Mesothelial cell of epicardium (in vitro differentiated cells): ENCODE results near the gene RNASEH2C. TPM values are rescaled to one million over a fixed set of nuclear protein-coding genes. Genes with fewer than 3 reads are reported as not detected.

Experiments
- DNase-seq, 2 experiments: peaks; one replicate each; pipeline ENCODE4 v3.0.0; 2021; ENCODE audit warnings: low spot score in 2 of 2; ENCODE audit not compliant: unreplicated experiment in 2 of 2
- H3K27ac Mint-ChIP-seq: 2 replicates; pipeline ENCODE4 v1.8.0; 2021; ENCODE audit warnings: mixed read lengths
- H3K27me3 Mint-ChIP-seq: 2 replicates; pipeline ENCODE4 v1.8.0; 2021; ENCODE audit warnings: low read depth, mixed read lengths
- H3K36me3 Mint-ChIP-seq: 2 replicates; pipeline ENCODE4 v1.8.0; 2021; ENCODE audit warnings: mixed read lengths
- H3K4me1 Mint-ChIP-seq: 2 replicates; pipeline ENCODE4 v1.8.0; 2021; ENCODE audit warnings: mixed read lengths
- H3K4me3 Mint-ChIP-seq: 2 replicates; pipeline ENCODE4 v1.8.0; 2021; ENCODE audit warnings: mild to moderate bottlenecking, moderate library complexity, mixed read lengths
- H3K9me3 Mint-ChIP-seq: 2 replicates; pipeline ENCODE4 v1.8.0; 2021; ENCODE audit warnings: mixed read lengths
- CTCF ChIP-seq: fragments of 200-600 bp; sonication (generic); IDR thresholded peaks from one replicate; pipeline ENCODE4 v1.5.0; 2021; ENCODE audit warnings: antibody characterized with exemption; ENCODE audit not compliant: unreplicated experiment
- total RNA-seq: library from RNA; stranded (reverse); gene quantifications from 3 replicates; pipeline ENCODE4 v1.2.1, GENCODE V29; 2021

The RNASEH2C gene
- total RNA-seq, 1 donor from 2014 or later = 45.0 TPM

- H3K27me3 Mint-ChIP-seq = peaks cover 50% of the 10 kb centered on the region
- H3K27ac Mint-ChIP-seq = no peak overlapping the region
Observed at GRCh38 chr11:65745049-65745448, 24.5 kb upstream of the RNASEH2C start.

GRCh38 chr11:65744699-65745042, 24.1 kb upstream of the RNASEH2C start:
- DNase-seq = no peak
- Mint-ChIP-seq H3K27ac (no peak overlapping the region), H3K36me3 (no peaks in the 10 kb centered on the region), H3K4me3 (no peak overlapping the region), H3K4me1 (no peaks in the 10 kb centered on the region), H3K9me3 (peaks cover 16% of the 10 kb centered on the region), H3K27me3 (peaks cover 47% of the 10 kb centered on the region)
- TF ChIP-seq CTCF = no peak

More at GRCh38 chr11:65745049-65745448, 24.5 kb upstream of the RNASEH2C start:
- no peak for DNase-seq
- H3K4me3 Mint-ChIP-seq = no peak overlapping the region
- no peaks in the 10 kb centered on the region for H3K36me3 Mint-ChIP-seq
- no peaks in the 10 kb centered on the region for H3K4me1 Mint-ChIP-seq
- TF ChIP-seq CTCF = no peak
- peaks cover 16% of the 10 kb centered on the region for H3K9me3 Mint-ChIP-seq

GRCh38 chr11:65744026-65744698, 23.6 kb upstream of the RNASEH2C start:
- Mint-ChIP-seq H3K27ac (no peak overlapping the region), H3K36me3 (no peaks in the 10 kb centered on the region), H3K9me3 (peaks cover 13% of the 10 kb centered on the region), H3K4me3 (no peak overlapping the region), H3K27me3 (peaks cover 42% of the 10 kb centered on the region), H3K4me1 (no peaks in the 10 kb centered on the region)
- no peak for DNase-seq
- TF ChIP-seq CTCF = no peak

GRCh38 chr11:65743681-65744025, 23.1 kb upstream of the RNASEH2C start:
- no peak for TF ChIP-seq CTCF
- H3K4me1 Mint-ChIP-seq = no peaks in the 10 kb centered on the region
- peaks cover 37% of the 10 kb centered on the region for H3K27me3 Mint-ChIP-seq
- no peak for DNase-seq
- peaks cover 9% of the 10 kb centered on the region for H3K9me3 Mint-ChIP-seq
- H3K27ac Mint-ChIP-seq = no peak overlapping the region
- no peaks in the 10 kb centered on the region for H3K36me3 Mint-ChIP-seq
- no peak overlapping the region for H3K4me3 Mint-ChIP-seq

GRCh38 chr11:65742353-65742752, 21.8 kb upstream of the RNASEH2C start:
- H3K27ac Mint-ChIP-seq = no peak overlapping the region
- H3K27me3 Mint-ChIP-seq = peaks cover 41% of the 10 kb centered on the region
- H3K4me3 Mint-ChIP-seq = no peak overlapping the region
- DNase-seq = no peak
- TF ChIP-seq CTCF = no peak
- no peaks in the 10 kb centered on the region for H3K36me3 Mint-ChIP-seq
- H3K9me3 Mint-ChIP-seq = peaks cover 4% of the 10 kb centered on the region
- H3K4me1 Mint-ChIP-seq = no peaks in the 10 kb centered on the region

- peaks cover 37% of the 10 kb centered on the region for H3K27me3 Mint-ChIP-seq
Observed at GRCh38 chr11:65741185-65741584, 20.6 kb upstream of the RNASEH2C start.

More at GRCh38 chr11:65741185-65741584, 20.6 kb upstream of the RNASEH2C start:
- no peaks in the 10 kb centered on the region for H3K4me1 Mint-ChIP-seq
- no peak overlapping the region for H3K27ac Mint-ChIP-seq
- no peak for TF ChIP-seq CTCF
- peaks cover 13% of the 10 kb centered on the region for H3K9me3 Mint-ChIP-seq
- no peak overlapping the region for H3K4me3 Mint-ChIP-seq
- no peaks in the 10 kb centered on the region for H3K36me3 Mint-ChIP-seq
- DNase-seq = no peak
